IMR-90 (cell line): ENCODE measurements around the gene ZNF445.

ENCODE experiments used
- CTCF ChIP-seq: conservative IDR thresholded peaks from 2 replicates; pipeline ENCODE4 v1.5.1; 2012; ENCODE audit warnings: mild to moderate bottlenecking, low read depth, low read length, improper control_type of control experiment
- RCOR1 ChIP-seq: IDR thresholded peaks from 2 replicates; pipeline ENCODE4 v1.6.1; 2012; ENCODE audit warnings: mild to moderate bottlenecking, low read length, improper control_type of control experiment; ENCODE audit not compliant: insufficient replicate concordance
- USF2 ChIP-seq: fragments of 150-350 bp; IDR thresholded peaks from 2 replicates; pipeline ENCODE4 v1.6.1; 2017; ENCODE audit warnings: mild to moderate bottlenecking, antibody characterized with exemption, low read length, low read depth

- TF ChIP-seq USF2 = no peak
- TF ChIP-seq RCOR1 = no peak
- no peak for TF ChIP-seq CTCF
These were observed 66.3 kb downstream of the ZNF445 start for GRCh38 chr3:44411031-44411645.
